Astrocyte of the hippocampus (primary cell): ENCODE data around the gene SPDYE2B.
"Not testable (repeated sequence)": the region's sequence is repeated elsewhere in the genome, so short reads cannot be mapped to it uniquely, and the experiment has no call there.

Source experiments
- DNase-seq: peaks from one replicate; pipeline ENCODE4 v3.0.0; 2011; ENCODE audit warnings: low read depth, low spot score

Gene SPDYE2B

GRCh38 chr7:102649924-102650323 is at the start of gene SPDYE2B:
TSS of gene SPDYE2B (plus strand) at chr7:102650319. CDS start at chr7:102652349, 2,030 bp downstream.
- not testable (repeated sequence) for DNase-seq

- DNase-seq: not testable (repeated sequence)
Measured at GRCh38 chr7:102602317-102602716, 47.8 kb upstream of the SPDYE2B start.

GRCh38 chr7:102604431-102605145 is 45.5 kb upstream of the SPDYE2B start:
- DNase-seq: not testable (repeated sequence)

- DNase-seq: not testable (repeated sequence)
Measured at GRCh38 chr7:102606848-102607247, 43.3 kb upstream of the SPDYE2B start.

GRCh38 chr7:102609734-102610133 is 40.4 kb upstream of the SPDYE2B start:
- DNase-seq: not testable (repeated sequence)

- DNase-seq: not testable (repeated sequence)
Measured at GRCh38 chr7:102610441-102610840, 39.7 kb upstream of the SPDYE2B start.

- DNase-seq: not testable (repeated sequence)
Measured at GRCh38 chr7:102611013-102611674, 39.0 kb upstream of the SPDYE2B start.

GRCh38 chr7:102611675-102612325 is 38.3 kb upstream of the SPDYE2B start:
- DNase-seq: peak; percentile 42

GRCh38 chr7:102613575-102614345 is 36.4 kb upstream of the SPDYE2B start:
- not testable (repeated sequence) for DNase-seq

GRCh38 chr7:102614346-102614697 is 35.8 kb upstream of the SPDYE2B start:
- not testable (repeated sequence) for DNase-seq

GRCh38 chr7:102614873-102615272 is 35.2 kb upstream of the SPDYE2B start:
- DNase-seq: not testable (repeated sequence)

GRCh38 chr7:102615930-102616329 is 34.2 kb upstream of the SPDYE2B start:
- not testable (repeated sequence) for DNase-seq

- peak; percentile 7 for DNase-seq
Measured at GRCh38 chr7:102616507-102617125, 33.5 kb upstream of the SPDYE2B start, which contains the start of gene RASA4. TSS of gene RASA4 (minus strand) at chr7:102616756. CDS start at chr7:102616689, 67 bp downstream.

- not testable (repeated sequence) for DNase-seq
Measured at GRCh38 chr7:102618122-102618521, 32.0 kb upstream of the SPDYE2B start.

- DNase-seq: not testable (repeated sequence)
Measured at GRCh38 chr7:102627271-102627904, 22.7 kb upstream of the SPDYE2B start.

GRCh38 chr7:102630622-102631021 is 19.5 kb upstream of the SPDYE2B start:
- not testable (repeated sequence) for DNase-seq

GRCh38 chr7:102634299-102634698 is 15.8 kb upstream of the SPDYE2B start:
- DNase-seq: not testable (repeated sequence)

- not testable (repeated sequence) for DNase-seq
Measured at GRCh38 chr7:102635354-102635753, 14.8 kb upstream of the SPDYE2B start.

GRCh38 chr7:102636956-102637355 is 13.2 kb upstream of the SPDYE2B start:
- DNase-seq: not testable (repeated sequence)

GRCh38 chr7:102638848-102639247 is 11.3 kb upstream of the SPDYE2B start:
- DNase-seq: not testable (repeated sequence)
